LoVo (cell line): Measurements from ENCODE around the gene ZFP36.
A peak's percentile ranks its signal among the peaks of the same experiment; 100 is the strongest.
"Not testable (repeated sequence)": the region's sequence is repeated elsewhere in the genome, so short reads cannot be mapped to it uniquely, and the experiment has no call there.

Source experiments
- DNase-seq: peaks from one replicate; pipeline ENCODE4 v3.0.0-alpha.2; 2016; ENCODE audit warnings: low spot score

Gene ZFP36, protein sequence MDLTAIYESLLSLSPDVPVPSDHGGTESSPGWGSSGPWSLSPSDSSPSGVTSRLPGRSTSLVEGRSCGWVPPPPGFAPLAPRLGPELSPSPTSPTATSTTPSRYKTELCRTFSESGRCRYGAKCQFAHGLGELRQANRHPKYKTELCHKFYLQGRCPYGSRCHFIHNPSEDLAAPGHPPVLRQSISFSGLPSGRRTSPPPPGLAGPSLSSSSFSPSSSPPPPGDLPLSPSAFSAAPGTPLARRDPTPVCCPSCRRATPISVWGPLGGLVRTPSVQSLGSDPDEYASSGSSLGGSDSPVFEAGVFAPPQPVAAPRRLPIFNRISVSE

GRCh38 chr19:39406656-39407409 lies at the start of gene ZFP36:
Gene ZFP36 (plus strand): TSS chr19:39406847. CDS start chr19:39406905, 58 bp downstream.
- DNase-seq = peak; percentile 90

DNA sequence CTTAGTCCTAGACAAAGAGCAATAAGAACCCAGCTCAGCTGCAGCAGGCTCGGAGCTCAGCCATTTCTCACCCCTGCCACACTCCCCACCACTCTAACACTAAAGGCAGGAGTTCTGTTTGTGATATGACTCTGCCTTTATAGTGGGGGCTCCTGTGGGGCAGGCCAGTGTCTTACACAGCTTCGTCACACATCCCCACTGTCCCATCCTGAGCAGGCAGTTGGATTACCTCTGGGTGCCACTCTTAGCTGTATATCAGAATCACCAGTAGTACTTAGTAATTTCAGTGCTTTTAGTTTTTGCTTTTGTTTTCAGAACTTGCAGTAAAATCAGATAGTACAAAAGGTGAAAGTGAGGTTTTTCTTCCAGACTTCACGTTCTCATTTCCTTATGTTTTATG lies 47.6 kb upstream of the ZFP36 start:
- DNase-seq = no peak

DNA sequence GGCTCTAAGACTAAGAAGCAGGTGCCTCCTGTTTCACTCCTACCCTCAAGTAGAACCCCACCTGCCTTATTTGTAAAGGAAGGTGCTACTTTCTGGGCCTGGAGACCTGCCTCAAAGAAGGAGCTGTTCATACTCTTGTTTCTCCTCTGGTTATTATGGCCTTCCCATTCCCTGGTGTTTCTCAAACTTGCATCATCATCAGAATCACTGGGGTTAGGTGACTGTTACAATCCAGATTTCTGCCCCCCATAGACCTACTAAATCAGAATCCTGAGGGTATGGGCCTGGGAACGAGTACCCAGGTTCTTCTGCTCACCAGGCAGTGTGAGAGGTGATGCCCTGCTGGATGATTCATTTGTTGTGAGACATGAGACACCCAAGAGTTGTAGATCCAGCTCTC lies 46.0 kb upstream of the ZFP36 start:
- DNase-seq = no peak

DNA sequence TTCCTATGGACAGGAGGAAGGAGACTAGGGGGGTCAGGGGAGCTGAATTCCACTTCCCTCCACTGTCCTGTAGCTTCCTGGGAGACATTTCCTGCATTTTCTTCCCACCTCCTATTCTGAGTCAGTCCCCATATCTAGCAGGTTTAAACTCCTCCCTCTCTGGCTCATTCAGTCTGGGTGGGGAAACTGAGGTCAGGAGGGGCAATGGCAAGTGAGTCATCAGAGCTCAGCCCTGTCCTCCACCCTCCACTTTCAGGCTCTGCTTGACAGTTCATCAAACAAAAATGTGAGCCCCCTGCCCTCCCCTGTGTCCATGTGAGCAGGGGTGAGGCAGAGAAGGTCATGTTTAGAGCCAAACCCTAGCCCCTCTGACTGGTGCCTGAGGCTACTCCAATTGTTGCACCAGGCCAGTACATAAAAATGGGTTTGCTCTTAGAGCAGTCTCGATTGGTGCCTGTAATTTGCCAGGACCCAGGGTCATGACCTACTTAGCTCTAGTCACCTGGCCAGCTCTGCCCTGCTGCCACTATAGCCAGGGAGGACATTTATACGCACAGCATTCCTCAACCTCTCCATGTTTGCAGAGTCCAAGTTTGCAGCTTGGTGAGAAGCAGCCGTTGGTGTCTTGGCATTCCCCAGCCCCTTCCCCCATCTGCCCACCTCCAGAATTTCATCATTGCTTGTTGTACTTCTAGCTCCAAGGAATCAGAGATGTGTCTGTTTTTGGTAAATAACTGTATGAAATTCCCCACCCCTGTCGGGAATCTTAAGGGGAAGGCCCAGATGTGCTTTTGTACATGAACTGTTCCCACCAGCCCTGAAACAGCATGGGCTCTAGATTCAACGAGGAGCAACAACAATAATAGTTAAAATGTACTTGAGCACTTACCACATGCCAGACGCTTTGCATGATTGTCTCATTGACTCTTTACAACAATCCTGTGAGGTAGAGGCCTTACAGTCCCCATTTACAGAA lies 43.7 kb upstream of the ZFP36 start:
- peak; percentile 32 for DNase-seq

- DNase-seq = no peak
These were observed 42.7 kb upstream of the ZFP36 start for GRCh38 chr19:39363901-39364457.

DNA sequence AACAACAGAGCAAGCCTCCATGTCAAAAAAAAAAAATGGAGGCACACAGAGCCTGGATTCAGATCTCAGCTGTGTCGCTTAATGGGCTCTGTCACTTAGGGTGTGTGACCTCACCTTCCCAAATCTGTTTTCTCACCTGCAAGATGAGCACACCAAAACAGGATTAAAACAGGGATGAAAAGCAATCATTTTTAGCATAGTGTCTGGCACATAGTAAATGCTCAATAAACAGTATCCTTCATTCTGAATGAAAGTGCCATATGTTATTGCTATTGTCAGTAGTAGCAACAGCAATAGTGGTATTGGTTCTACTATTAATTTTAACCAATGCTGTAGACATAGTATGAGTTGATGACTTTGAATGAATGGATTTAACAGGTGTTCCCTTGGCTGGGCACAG lies 41.1 kb upstream of the ZFP36 start:
- no peak for DNase-seq

DNA sequence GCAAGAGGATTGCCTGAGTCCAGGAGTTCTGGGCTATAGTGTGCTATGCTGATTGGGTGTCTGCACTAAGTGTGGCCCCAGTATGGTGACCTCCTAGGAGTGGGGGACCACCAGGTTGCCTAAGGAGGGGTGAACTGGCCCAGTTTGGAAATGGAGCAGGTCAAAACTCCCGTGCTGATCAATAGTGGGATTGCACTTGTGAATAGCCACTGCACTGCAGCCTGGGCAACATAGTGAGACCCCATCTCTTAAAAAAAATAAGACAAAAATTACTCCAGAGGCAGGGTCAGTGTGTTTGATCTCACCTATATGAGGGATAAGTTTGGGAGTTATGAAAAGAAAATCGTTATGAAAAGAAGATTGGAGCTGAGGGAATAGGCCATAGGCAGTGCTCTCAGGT lies 37.4 kb upstream of the ZFP36 start:
- DNase-seq = no peak

DNA sequence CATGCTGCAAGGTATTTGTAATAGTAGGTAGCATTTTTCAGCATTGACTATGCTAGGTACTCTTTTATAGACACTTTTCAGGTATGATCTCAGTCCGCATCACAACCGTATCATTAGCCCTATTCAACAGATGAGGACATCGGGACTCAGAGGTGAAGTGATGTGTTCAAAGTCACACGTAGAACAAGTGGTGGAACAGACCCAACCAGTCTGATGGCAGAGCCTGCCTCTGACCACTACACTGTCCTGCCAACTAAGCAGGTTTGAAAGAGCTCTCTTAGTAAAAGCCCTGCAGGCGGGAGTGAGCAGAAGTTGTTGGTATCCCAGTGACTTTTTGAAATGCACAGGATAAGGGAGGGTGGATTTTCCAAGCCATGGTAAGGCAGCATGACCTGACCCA lies 35.9 kb upstream of the ZFP36 start:
- DNase-seq = no peak

GRCh38 chr19:39372047-39372802 lies 34.4 kb upstream of the ZFP36 start:
- DNase-seq = no peak

DNA sequence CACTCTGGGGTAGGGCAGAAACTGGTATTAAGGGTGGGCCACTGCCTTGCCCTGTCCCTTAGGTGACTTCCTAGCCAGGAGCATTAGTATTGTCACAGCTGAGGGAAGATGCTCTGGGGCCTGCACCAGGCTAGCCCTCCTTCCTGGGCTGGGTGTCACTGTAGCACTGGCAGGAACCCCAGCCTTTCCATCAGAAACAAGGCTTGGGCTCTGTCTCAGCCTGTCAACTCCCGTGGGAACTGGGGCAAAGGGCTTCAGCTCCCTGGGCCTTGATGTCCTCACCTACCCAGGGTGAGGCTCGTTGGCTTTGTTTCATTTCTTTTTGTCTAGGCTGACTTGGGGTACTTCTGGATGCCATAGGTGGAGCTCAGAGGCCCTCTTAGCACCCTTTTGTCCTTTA lies 33.7 kb upstream of the ZFP36 start:
- no peak for DNase-seq

GRCh38 chr19:39375929-39376328 lies 30.7 kb upstream of the ZFP36 start:
- no peak for DNase-seq

DNA sequence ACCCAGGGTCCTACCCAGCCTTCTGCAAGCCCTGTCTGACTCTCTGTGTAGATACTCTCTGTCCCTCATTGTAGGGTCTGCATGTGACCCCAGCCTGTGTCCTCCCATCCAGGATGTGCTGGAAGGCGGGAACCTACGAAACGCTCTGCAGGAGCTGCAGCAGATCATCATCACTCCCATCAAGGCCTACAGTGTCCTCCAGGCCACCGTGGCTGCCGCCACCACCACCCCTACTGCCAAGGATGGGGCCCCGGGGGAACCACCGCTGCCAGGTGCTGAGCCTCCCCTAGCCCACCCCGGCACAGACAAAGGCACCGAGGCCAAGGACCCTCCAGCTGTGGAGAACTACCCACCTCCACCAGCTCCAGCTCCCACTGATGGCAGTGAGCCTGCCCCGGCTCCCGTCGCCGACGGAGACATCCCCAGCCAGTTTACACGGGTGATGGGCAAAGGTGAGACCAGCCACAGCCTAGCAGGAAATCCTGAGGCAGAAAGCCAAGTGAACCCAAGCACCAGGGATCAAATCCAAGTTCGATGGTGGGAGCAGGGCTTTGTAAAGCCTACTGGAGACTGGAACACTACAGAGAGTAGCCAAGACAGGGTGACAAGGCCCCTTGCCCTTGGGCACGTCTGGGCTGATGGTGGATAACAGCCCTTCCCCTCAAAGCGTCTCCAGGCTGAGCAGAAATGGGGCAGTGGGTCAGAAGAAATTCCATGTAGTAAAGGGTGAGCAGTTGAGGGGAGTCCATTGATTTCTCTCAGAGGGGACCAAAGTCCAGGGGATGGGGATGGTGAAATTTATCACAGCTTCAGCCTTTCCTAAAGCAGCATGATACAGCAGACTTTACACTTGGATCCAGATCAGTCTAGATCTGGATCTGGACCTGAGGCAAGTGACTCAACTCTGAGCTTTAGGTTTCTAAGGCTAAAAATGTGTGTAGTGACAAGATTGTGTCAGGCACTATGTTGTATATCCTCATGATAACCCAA lies 29.0 kb upstream of the ZFP36 start:
- no peak for DNase-seq

DNA sequence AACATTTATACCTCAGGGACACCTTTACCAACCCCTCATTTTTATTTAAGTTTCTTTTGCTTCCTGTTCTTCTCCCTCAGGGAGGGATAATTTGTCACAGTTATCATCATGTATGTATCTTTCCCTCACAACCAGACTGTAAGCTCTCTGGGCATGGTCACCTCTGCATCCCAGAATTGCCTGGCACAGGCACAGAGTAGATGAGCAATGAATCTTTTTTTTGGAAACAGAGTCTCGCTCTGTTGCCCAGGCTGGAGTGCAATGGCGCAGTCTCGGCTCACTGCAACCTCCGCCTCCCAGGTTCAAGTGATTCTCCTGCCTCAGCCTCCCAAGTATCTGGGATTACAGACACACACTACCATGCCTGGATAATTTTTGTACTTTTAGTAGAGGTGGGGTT lies 27.3 kb upstream of the ZFP36 start:
- not testable (repeated sequence) for DNase-seq

GRCh38 chr19:39379865-39380396 lies 26.7 kb upstream of the ZFP36 start:
- DNase-seq = no peak

DNA sequence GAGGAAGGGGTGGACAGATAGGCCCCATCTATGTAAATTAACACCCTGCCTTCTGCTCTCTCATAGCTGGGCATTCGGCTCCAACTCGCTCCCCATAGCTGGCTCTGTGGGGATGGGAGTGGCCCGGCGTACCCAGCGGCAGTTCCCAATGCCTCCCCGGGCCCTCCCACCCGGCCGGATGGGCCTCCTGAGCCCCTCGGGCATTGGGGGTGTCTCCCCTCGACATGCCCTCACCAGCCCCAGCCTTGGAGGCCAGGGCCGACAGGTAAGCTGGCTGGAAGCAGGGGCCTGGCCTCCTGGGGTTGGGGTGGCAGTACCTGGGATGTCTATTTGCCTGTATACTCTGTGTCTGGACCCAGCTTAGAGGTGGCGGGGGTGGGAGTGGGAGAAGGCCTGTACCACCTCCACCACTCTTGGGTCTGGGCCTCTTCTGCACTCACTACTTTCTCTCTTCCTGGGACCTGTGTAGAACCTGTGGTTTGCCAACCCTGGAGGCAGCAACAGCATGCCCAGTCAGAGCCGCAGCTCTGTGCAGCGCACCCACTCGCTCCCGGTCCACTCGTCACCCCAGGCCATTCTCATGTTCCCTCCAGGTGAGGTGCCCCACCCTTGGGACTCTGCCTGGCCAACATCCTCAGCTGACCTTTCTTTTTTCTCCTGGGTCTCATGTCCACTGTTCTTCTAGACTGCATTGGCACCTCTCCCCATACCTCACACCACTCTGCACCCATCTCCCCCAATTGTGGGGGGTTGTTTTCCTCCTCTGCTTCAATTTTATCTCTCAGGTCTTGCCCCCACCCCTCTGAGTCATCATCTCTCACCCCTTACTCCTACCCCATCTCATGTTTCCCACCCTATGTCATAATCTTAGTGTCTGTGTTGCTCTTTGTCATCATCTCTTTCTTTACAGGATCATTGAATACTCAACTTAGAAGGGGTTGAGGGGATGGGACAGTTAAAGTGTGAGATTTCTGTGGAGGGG lies 25.8 kb upstream of the ZFP36 start:
- DNase-seq = no peak

DNA sequence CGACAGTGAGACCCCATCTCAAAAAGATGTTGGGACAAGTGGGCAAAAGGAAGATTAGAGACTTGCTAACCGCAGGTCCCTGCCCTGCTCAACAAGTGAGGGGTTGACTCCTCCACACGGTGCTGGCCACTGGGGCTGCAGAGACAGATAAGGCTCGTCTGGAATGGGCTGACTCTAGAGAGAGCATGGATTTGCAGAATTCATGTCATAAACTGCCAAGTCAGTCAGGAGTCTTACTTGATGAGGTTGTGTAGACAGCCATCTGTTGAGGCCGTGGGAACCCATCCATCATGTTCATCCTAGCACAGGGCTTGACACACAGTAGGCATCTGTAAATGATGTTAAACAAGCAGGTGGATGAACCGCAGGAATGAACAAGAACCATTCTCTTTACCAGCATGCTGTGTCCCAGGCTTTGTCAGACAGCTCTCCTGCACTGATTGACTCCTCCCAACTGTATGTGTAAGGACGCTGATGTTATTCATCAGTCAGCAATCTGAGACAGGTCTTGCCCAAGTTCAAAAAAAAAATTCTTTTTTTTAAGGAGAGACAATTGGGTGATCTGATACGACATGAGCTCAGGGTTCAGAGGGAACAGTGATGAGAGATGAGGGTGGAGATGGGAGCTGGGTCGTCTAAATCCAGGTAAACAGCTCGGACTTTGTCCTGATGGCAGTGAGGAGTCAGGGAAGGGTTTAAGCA lies 24.6 kb upstream of the ZFP36 start:
- no peak for DNase-seq

DNA sequence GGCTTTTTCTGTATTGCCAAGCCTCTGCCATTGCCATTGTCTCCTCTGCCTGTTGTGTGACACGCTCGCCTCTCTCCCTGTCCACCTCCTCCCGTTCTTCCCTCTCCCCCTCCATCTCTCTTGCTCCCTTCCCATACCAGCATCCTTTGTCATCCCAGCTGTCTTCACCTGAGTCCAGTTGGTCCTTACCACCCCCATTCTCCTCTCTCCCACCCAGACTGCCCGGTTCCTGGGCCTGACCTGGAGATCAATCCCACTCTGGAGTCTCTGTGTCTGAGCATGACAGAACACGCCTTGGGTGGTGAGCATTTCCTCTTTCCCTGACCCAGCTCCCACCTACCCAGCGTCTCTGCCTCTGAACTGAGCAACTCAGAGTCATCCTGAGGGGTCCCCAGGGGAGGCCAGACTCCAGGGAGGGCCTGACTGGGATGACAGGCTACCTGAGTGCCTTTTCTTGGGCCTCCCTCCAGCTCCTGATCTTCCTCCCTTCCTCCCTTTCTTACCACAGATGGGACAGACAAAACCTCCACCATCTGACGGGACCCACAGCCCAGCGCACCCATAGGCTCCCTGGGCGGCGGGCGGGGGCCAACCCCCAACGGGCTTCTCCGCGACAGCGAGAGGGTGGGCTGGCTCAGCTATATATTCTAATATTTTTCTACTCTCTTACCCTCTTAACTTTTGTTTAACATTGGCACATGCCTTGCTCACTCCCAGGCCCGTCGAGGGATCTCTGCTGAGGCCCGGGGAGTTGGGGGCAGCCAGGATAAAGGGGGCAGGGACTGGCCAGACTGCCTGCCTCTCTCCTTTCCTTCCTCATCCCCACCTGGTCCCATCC lies 23.4 kb upstream of the ZFP36 start:
- DNase-seq = no peak
